Measurements from ENCODE around the gene SLC10A3. TPM values are rescaled to one million over a fixed set of nuclear protein-coding genes. Genes with fewer than 3 reads are reported as not detected.

Gene SLC10A3
- polyA plus RNA-seq, 3 donors from 2014 or later = 53.1 to 110 (median 91.1) TPM

GRCh38 chrX:154441984-154442707, 48.3 kb downstream of the SLC10A3 start:
- no peaks in the 10 kb centered on the region for H3K9me3 Mint-ChIP-seq
- H3K27ac Mint-ChIP-seq = peak overlapping the region in 2 of 6 donors; percentile 12 to 17
- H3K4me1 Mint-ChIP-seq = peaks cover 4 to 20% of the 10 kb centered on the region in 2 donors
- H3K36me3 Mint-ChIP-seq = no peaks in the 10 kb centered on the region
- no peak for DNase-seq
- peaks cover 2 to 14% (median 6%) of the 10 kb centered on the region in 3 donors for H3K27me3 Mint-ChIP-seq (ENCODE audit: low read depth in 3 of 3)
- peak overlapping the region in 1 of 5 donors; percentile 18 for H3K4me3 Mint-ChIP-seq

- H3K27me3 Mint-ChIP-seq (ENCODE audit: low read depth in 3 of 3) = peaks cover 2 to 11% (median 6%) of the 10 kb centered on the region in 3 donors
- H3K4me1 Mint-ChIP-seq = peaks cover 4 to 20% of the 10 kb centered on the region in 2 donors
- no peaks in the 10 kb centered on the region for H3K9me3 Mint-ChIP-seq
- no peak overlapping the region for H3K4me3 Mint-ChIP-seq
- no peaks in the 10 kb centered on the region for H3K36me3 Mint-ChIP-seq
- no peak for DNase-seq
- peak overlapping the region in 2 of 6 donors; percentile 17 to 68 for H3K27ac Mint-ChIP-seq
Observed at GRCh38 chrX:154441564-154441963, 48.9 kb downstream of the SLC10A3 start.

- DNase-seq = no peak
- Mint-ChIP-seq H3K36me3 (no peaks in the 10 kb centered on the region), H3K4me3 (no peak overlapping the region), H3K27me3 (ENCODE audit: low read depth in 3 of 3) (peaks cover 6 to 16% (median 9%) of the 10 kb centered on the region in 3 donors), H3K27ac (no peak overlapping the region), H3K4me1 (peaks cover 10 to 24% of the 10 kb centered on the region in 2 donors), H3K9me3 (no peaks in the 10 kb centered on the region)
Observed at GRCh38 chrX:154440623-154441357, 49.6 kb downstream of the SLC10A3 start.

GRCh38 chrX:154439841-154440240, 50.6 kb downstream of the SLC10A3 start:
- DNase-seq = no peak
- Mint-ChIP-seq H3K4me1 (peaks cover 10 to 21% of the 10 kb centered on the region in 2 donors), H3K9me3 (no peaks in the 10 kb centered on the region), H3K27me3 (ENCODE audit: low read depth in 3 of 3) (peaks cover 6 to 16% (median 9%) of the 10 kb centered on the region in 3 donors), H3K4me3 (peak overlapping the region in 2 of 5 donors; percentile 30 to 58), H3K36me3 (no peaks in the 10 kb centered on the region), H3K27ac (peak overlapping the region in 1 of 6 donors; percentile 57)

GRCh38 chrX:154437971-154438893, 52.2 kb downstream of the SLC10A3 start:
- no peak for DNase-seq
- peak overlapping the region; percentile 48 to 88 (median 78) for H3K27ac Mint-ChIP-seq
- H3K4me3 Mint-ChIP-seq = peak overlapping the region; percentile 63 to 82 (median 80)
- H3K36me3 Mint-ChIP-seq = peaks cover 0 to 3% (median 0%) of the 10 kb centered on the region in 3 donors
- peaks cover 6 to 16% (median 13%) of the 10 kb centered on the region in 3 donors for H3K27me3 Mint-ChIP-seq (ENCODE audit: low read depth in 3 of 3)
- peaks cover 10 to 16% of the 10 kb centered on the region in 2 donors for H3K4me1 Mint-ChIP-seq
- no peaks in the 10 kb centered on the region for H3K9me3 Mint-ChIP-seq

Other genes starting within 250 kb of the SLC10A3 start
- under 1 TPM in 2 of 3 donors, not detected in 1; 0.16 to 0.19 TPM for gene OPN1MW3, start 233.0 kb downstream of the SLC10A3 start, polyA plus RNA-seq
- gene TEX28, start 195.5 kb downstream of the SLC10A3 start, polyA plus RNA-seq = under 1 TPM in 1 of 3 donors, not detected in 2; 0.46 TPM
- 100 to 1,000 TPM in 1 of 3 donors, 10 to 100 TPM in 2; 58.7 to 282 (median 69.8) TPM for gene TKTL1, start 194.8 kb downstream of the SLC10A3 start, polyA plus RNA-seq
- 1,000 to 10,000 TPM in 1 of 3 donors, 100 to 1,000 TPM in 2; 135 to 1,231 (median 241) TPM for gene FLNA, start 116.0 kb downstream of the SLC10A3 start, polyA plus RNA-seq
- 10 to 100 TPM; 27.2 to 31.2 (median 28.9) TPM for gene EMD, start 111.3 kb downstream of the SLC10A3 start, polyA plus RNA-seq
- gene RPL10, start 92.3 kb downstream of the SLC10A3 start, polyA plus RNA-seq = 1,000 to 10,000 TPM; 2,085 to 3,021 (median 2,819) TPM
- 10 to 100 TPM; 14.1 to 21.1 (median 17.8) TPM for gene DNASE1L1, start 81.4 kb downstream of the SLC10A3 start, polyA plus RNA-seq
- 10 to 100 TPM; 24.9 to 39.2 (median 32.4) TPM for gene TAFAZZIN, start 79.1 kb downstream of the SLC10A3 start, polyA plus RNA-seq
- gene ATP6AP1, start 62.0 kb downstream of the SLC10A3 start, polyA plus RNA-seq = 100 to 1,000 TPM in 2 of 3 donors, 10 to 100 TPM in 1; 98.3 to 193 (median 154) TPM
- gene GDI1, start 53.5 kb downstream of the SLC10A3 start, polyA plus RNA-seq = 10 to 100 TPM; 20.9 to 37.8 (median 29.2) TPM
- 10 to 100 TPM; 45.2 to 63.3 (median 53.3) TPM for gene FAM50A, start 46.5 kb downstream of the SLC10A3 start, polyA plus RNA-seq
- gene PLXNA3, start 32.3 kb downstream of the SLC10A3 start, polyA plus RNA-seq = 1 to 10 TPM in 1 of 3 donors, under 1 TPM in 1, not detected in 1; 0.20 to 1.4 TPM
- 10 to 100 TPM; 30.5 to 65.0 (median 52.4) TPM for gene LAGE3, start 11.3 kb downstream of the SLC10A3 start, polyA plus RNA-seq
- 10 to 100 TPM; 56.3 to 68.9 (median 61.2) TPM for gene UBL4A, start 4.0 kb downstream of the SLC10A3 start, polyA plus RNA-seq
- gene FAM3A, start 25.6 kb upstream of the SLC10A3 start, polyA plus RNA-seq = 10 to 100 TPM; 27.1 to 31.3 (median 30.1) TPM
- 10 to 100 TPM; 10.5 to 24.9 (median 12.1) TPM for gene G6PD, start 56.2 kb upstream of the SLC10A3 start, polyA plus RNA-seq
- gene IKBKG, start 57.0 kb upstream of the SLC10A3 start, polyA plus RNA-seq = 10 to 100 TPM; 41.4 to 69.4 (median 45.9) TPM
- not detected for gene CTAG1A, start 94.5 kb upstream of the SLC10A3 start, polyA plus RNA-seq
- gene CTAG1B, start 128.7 kb upstream of the SLC10A3 start, polyA plus RNA-seq = not detected
- gene CTAG2, start 162.9 kb upstream of the SLC10A3 start, polyA plus RNA-seq = not detected

Measured in immature natural killer cell (primary cell).